ENCODE measurements around the gene PLSCR3.

Gene PLSCR3

DNA sequence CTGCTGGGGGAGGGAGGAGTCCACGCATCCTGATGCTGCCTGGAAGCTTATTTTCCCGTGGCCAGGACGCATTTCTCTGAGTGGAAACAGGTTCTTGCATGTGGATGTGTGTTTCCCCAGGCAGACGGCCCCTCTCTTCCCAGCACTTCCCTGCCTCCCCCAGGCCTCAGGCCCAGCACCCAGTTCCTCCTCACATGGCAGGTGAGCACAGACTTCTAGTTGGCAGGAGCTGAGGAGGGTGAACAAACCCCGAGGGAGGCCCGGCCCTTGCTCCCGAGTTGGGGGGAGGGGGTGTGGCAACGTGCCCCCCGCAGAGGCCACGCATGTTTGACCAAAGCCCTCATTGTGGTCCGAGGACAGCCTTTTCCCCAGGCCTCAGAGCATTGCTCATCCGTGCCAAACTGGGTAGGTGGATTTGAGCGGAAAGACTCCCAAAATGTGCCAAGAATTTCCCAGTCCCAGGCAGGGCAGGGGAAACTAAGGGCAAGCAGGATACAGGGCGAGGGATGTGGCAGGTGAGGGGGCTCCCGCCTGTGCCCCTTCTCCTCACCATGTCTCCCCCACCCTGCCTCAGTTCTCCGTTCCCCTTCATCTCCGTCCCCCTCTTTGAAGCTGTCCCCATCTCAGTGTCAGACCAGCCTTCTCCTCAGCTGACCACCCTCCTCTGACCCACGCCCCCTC is 24.3 kb upstream of the PLSCR3 start:
- Histone ChIP-seq H3K36me3 (ENCODE audit: insufficient read depth, low read length) (no peaks in the 10 kb centered on the region), H3K4me1 (ENCODE audit: insufficient read depth, low read length) (peaks cover 14% of the 10 kb centered on the region; the same call in 1 of the 2 replicates), H3K9me3 (ENCODE audit: control insufficient read depth, insufficient read depth, low read length) (no peaks in the 10 kb centered on the region), H3K9ac (ENCODE audit: low read depth, low read length) (no peak overlapping the region)

DNA sequence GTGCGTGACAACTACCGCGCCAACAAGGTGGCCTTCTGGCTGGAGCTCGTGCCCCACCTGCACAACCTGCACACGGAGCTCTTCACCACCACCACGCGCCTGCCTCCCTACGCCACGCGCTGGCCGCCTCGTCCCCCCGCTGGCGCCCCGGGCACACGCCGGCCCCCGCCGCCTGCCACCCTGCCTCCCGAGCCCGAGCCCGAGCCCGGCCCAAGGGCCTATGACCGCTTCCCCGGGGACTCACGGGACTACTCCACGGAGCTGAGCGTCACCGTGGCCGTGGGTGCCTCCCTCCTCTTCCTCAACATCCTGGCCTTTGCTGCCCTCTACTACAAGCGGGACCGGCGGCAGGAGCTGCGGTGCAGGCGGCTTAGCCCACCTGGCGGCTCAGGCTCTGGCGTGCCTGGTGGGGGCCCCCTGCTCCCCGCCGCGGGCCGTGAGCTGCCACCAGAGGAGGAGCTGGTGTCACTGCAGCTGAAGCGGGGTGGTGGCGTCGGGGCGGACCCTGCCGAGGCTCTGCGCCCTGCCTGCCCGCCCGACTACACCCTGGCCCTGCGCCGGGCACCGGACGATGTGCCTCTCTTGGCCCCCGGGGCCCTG is 22.8 kb upstream of the PLSCR3 start:
- Histone ChIP-seq H3K36me3 (ENCODE audit: insufficient read depth, low read length) (no peaks in the 10 kb centered on the region), H3K9ac (ENCODE audit: low read depth, low read length) (no peak overlapping the region), H3K4me1 (ENCODE audit: insufficient read depth, low read length) (peaks cover 19% of the 10 kb centered on the region; the same call in 1 of the 2 replicates)

DNA sequence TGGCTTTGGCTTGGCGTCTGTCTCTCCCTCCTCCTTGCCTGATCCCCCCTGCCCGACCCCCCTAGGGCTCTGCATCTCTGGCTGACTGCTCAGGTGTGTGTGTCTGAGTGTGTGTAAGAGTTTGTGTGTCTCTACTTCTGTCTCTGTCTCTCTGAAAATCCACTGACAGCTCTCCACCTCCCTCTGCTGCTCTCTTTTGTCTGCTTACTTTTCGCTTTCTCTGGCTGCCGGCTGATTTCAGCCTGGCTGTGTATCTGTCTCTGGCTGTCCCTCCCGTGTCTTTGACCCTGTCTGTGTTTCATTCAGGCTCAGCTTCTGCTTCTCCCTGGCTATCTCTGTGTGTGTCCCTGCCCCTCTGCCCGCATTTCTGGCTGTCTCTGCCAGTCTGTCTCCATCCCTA is 22.0 kb upstream of the PLSCR3 start:
- H3K36me3 ChIP-seq (ENCODE audit: insufficient read depth, low read length), result no peaks in the 10 kb centered on the region
- H3K9ac ChIP-seq (ENCODE audit: low read depth, low read length), result no peak overlapping the region
- no peaks in the 10 kb centered on the region for H3K9me3 ChIP-seq (ENCODE audit: control insufficient read depth, insufficient read depth, low read length)
- H3K4me1 ChIP-seq (ENCODE audit: insufficient read depth, low read length), result peaks cover 19% of the 10 kb centered on the region; the same call in 1 of the 2 replicates

More for the DNA sequence above, 22.8 kb upstream of the PLSCR3 start:
- H3K9me3 ChIP-seq (ENCODE audit: control insufficient read depth, insufficient read depth, low read length), result no peaks in the 10 kb centered on the region

GRCh38 chr17:7415784-7416183 is 21.5 kb upstream of the PLSCR3 start:
- H3K9me3 ChIP-seq (ENCODE audit: control insufficient read depth, insufficient read depth, low read length), result no peaks in the 10 kb centered on the region
- peaks cover 19% of the 10 kb centered on the region; the same call in 1 of the 2 replicates for H3K4me1 ChIP-seq (ENCODE audit: insufficient read depth, low read length)
- H3K36me3 ChIP-seq (ENCODE audit: insufficient read depth, low read length), result no peaks in the 10 kb centered on the region
- no peak overlapping the region for H3K9ac ChIP-seq (ENCODE audit: low read depth, low read length)

- no peaks in the 10 kb centered on the region for H3K36me3 ChIP-seq (ENCODE audit: insufficient read depth, low read length)
- H3K4me1 ChIP-seq (ENCODE audit: insufficient read depth, low read length), result peaks cover 14% of the 10 kb centered on the region; the same call in 1 of the 2 replicates
- H3K9me3 ChIP-seq (ENCODE audit: control insufficient read depth, insufficient read depth, low read length), result no peaks in the 10 kb centered on the region
- no peak overlapping the region for H3K9ac ChIP-seq (ENCODE audit: low read depth, low read length)
These were observed 20.5 kb upstream of the PLSCR3 start for GRCh38 chr17:7414837-7415236.

DNA sequence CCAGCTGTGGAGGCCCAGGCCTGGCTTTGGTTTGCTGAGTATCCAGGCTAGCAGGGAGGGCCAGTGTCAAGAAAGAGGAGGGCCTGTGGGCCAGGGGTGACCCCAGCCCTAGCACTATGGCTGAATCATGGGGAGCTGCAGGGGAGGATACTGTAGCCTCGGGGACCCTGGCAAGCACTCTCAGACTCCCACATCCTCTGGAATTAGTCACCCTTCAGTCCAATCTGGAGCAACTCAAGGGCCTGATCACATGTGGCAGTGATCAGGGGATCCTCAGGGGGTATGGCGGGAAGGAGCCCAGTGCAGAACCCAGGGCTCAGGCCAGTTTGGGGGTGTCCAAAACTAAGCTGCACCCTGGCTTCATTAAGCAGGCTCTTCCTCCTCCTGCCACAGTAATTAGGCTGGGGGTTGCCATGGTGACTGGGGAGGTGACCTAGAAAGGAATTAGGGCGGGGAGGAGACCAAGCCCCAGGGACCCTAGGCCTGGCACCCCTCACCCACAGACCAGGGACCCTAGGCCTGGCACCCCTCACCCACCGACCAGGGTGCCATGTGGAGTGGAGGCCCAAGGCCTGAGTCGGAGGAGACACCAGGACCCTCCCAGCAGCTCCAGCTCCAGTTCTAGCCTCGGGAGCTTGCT is 19.1 kb upstream of the PLSCR3 start:
- H3K4me1 ChIP-seq (ENCODE audit: insufficient read depth, low read length), result peaks cover 9% of the 10 kb centered on the region; the same call in 1 of the 2 replicates
- H3K36me3 ChIP-seq (ENCODE audit: insufficient read depth, low read length), result no peaks in the 10 kb centered on the region
- H3K9ac ChIP-seq (ENCODE audit: low read depth, low read length), result no peak overlapping the region
- no peaks in the 10 kb centered on the region for H3K9me3 ChIP-seq (ENCODE audit: control insufficient read depth, insufficient read depth, low read length)

DNA sequence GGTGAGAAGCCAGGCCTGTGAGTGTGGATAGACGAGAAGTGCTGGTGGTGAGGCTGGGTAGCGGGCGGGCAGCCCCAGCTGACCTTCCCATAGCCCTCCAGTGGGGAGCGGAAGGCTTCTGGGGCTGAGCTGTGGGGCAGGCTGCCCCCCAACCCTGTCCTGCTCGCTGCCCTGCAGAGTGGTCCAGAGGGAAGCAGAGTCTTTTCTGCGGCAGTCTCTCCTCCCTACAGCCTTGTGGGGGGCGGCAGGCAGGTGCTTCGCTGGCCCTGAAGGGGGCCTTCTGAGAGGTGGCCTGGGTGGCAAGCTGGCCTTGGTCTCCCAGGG is 17.1 kb upstream of the PLSCR3 start:
- Histone ChIP-seq H3K36me3 (ENCODE audit: insufficient read depth, low read length) (no peaks in the 10 kb centered on the region), H3K9me3 (ENCODE audit: control insufficient read depth, insufficient read depth, low read length) (no peaks in the 10 kb centered on the region), H3K4me1 (ENCODE audit: insufficient read depth, low read length) (peaks cover 13% of the 10 kb centered on the region; the same call in 1 of the 2 replicates), H3K9ac (ENCODE audit: low read depth, low read length) (no peak overlapping the region)

DNA sequence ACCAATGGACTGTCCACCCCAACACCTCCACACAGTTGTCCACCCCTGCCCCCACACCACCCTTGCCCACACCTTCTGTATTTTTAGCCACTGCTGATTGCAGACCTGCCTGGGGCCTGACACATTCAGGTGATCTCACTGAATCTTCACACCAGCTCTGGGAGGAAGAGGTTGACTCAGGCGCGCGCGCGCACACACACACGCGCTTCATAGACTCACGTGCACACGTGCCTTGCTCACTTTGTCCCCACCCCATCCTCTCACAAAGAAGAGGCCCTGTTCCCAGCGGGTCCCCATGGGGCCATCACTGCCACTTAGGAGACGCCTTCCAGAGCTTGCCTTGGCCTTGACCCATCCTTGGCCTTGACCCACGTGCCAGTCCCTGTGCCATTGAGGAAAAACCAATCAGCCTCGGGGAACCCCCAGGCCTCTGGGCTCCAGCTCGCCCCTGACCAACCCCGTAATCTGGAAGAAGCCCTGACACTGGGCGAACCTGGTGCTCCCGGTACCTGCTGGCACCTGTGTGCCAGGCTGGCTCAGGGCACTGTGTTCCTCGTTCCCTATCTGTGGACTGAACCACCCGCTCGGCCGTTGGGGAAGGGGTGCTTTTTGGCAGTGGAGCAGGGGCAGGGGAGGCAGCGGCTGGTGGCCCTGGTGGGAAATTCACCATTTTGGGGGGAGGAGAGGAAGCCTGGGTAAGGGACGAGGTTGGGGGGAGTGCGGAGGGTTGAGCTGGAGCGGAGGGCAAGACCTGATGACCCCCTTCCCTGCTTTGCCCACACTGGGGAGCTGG is 16.5 kb upstream of the PLSCR3 start:
- Histone ChIP-seq H3K4me1 (ENCODE audit: insufficient read depth, low read length) (peaks cover 13% of the 10 kb centered on the region; the same call in 1 of the 2 replicates), H3K9ac (ENCODE audit: low read depth, low read length) (no peak overlapping the region), H3K9me3 (ENCODE audit: control insufficient read depth, insufficient read depth, low read length) (no peaks in the 10 kb centered on the region), H3K36me3 (ENCODE audit: insufficient read depth, low read length) (no peaks in the 10 kb centered on the region)

GRCh38 chr17:7409716-7410115 is 15.4 kb upstream of the PLSCR3 start:
- H3K9ac ChIP-seq (ENCODE audit: low read depth, low read length), result no peak overlapping the region
- H3K4me1 ChIP-seq (ENCODE audit: insufficient read depth, low read length), result peaks cover 13% of the 10 kb centered on the region; the same call in 1 of the 2 replicates
- H3K36me3 ChIP-seq (ENCODE audit: insufficient read depth, low read length), result no peaks in the 10 kb centered on the region
- H3K9me3 ChIP-seq (ENCODE audit: control insufficient read depth, insufficient read depth, low read length), result no peaks in the 10 kb centered on the region

- peaks cover 13% of the 10 kb centered on the region; the same call in 1 of the 2 replicates for H3K4me1 ChIP-seq (ENCODE audit: insufficient read depth, low read length)
- H3K9me3 ChIP-seq (ENCODE audit: control insufficient read depth, insufficient read depth, low read length), result no peaks in the 10 kb centered on the region
- no peaks in the 10 kb centered on the region for H3K36me3 ChIP-seq (ENCODE audit: insufficient read depth, low read length)
- peak overlapping the region; percentile 32; the same call in 1 of the 2 replicates for H3K9ac ChIP-seq (ENCODE audit: low read depth, low read length)
These were observed 14.5 kb upstream of the PLSCR3 start for GRCh38 chr17:7408863-7409262.

GRCh38 chr17:7408252-7408727 is 14.0 kb upstream of the PLSCR3 start:
- H3K9me3 ChIP-seq (ENCODE audit: control insufficient read depth, insufficient read depth, low read length), result no peaks in the 10 kb centered on the region
- H3K36me3 ChIP-seq (ENCODE audit: insufficient read depth, low read length), result no peaks in the 10 kb centered on the region
- peak overlapping the region; percentile 32; the same call in 1 of the 2 replicates for H3K9ac ChIP-seq (ENCODE audit: low read depth, low read length)
- peaks cover 14% of the 10 kb centered on the region for H3K4me1 ChIP-seq (ENCODE audit: insufficient read depth, low read length)

GRCh38 chr17:7407485-7408251 is 13.3 kb upstream of the PLSCR3 start, which contains the start of gene NLGN2:
Gene NLGN2 (plus strand): TSS chr17:7407845. CDS start chr17:7408256, 411 bp downstream.
- peak within 1 kb of the TSS; percentile 32; the same call in 1 of the 2 replicates for H3K9ac ChIP-seq (ENCODE audit: low read depth, low read length)
- H3K36me3 ChIP-seq (ENCODE audit: insufficient read depth, low read length), result no peaks in the 10 kb centered on the region; the same call in 1 of the 2 replicates
- no peaks in the 10 kb centered on the region for H3K9me3 ChIP-seq (ENCODE audit: control insufficient read depth, insufficient read depth, low read length)
- H3K4me1 ChIP-seq (ENCODE audit: insufficient read depth, low read length), result peaks cover 14% of the 10 kb centered on the region

DNA sequence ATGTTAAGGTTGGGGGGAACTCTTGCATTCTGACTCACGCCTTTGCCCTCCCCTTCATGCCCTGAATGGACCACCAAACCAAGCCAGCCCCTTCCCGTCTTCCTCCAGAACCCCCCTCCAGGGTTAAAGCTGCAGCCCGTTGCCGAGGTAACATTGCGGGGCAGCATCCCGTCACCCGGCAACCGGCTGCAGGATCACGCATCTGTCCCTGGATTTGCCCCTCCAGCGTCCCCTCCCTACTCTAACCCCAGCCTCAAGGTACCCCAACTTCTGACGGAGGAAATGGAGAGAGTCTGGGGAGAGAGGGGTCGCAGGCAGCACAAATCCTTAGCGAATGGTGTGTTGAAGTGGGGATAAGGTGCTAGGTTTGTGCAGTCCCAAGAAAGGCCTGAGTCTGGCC is 12.8 kb upstream of the PLSCR3 start:
- Histone ChIP-seq H3K4me1 (ENCODE audit: insufficient read depth, low read length) (peaks cover 14% of the 10 kb centered on the region), H3K36me3 (ENCODE audit: insufficient read depth, low read length) (no peaks in the 10 kb centered on the region; the same call in 1 of the 2 replicates), H3K9ac (ENCODE audit: low read depth, low read length) (peak overlapping the region; percentile 9; the same call in 1 of the 2 replicates), H3K9me3 (ENCODE audit: control insufficient read depth, insufficient read depth, low read length) (no peaks in the 10 kb centered on the region)
